Thyroid gland (tissue), 4 donors: ENCODE data around the gene MAGED4. TPM values are rescaled to one million over a fixed set of nuclear protein-coding genes. Genes with fewer than 3 reads are reported as not detected.
"Not testable (repeated sequence)": the region's sequence is repeated elsewhere in the genome, so short reads cannot be mapped to it uniquely, and the experiment has no call there.

ENCODE experiments used
- DNase-seq, 2 donors: peaks; one replicate each; pipeline ENCODE4 v3.0.0-alpha.2; 2019
- H3K27ac ChIP-seq, 3 donors: fragments of 200-600 bp; sonication (generic); 1 replicate in 2 of 3; 2 replicates in 1 of 3; pipeline ENCODE4 v1.5.1; 2016 to 2019; ENCODE audit warnings: mild to moderate bottlenecking in 1 of 3, moderate library complexity in 1 of 3
- H3K27me3 ChIP-seq: fragments of 200-600 bp; sonication (generic); one replicate; pipeline ENCODE4 v1.5.1; 2019
- H3K36me3 ChIP-seq, 2 donors: fragments of 200-600 bp; sonication (generic); one replicate each; pipeline ENCODE4 v1.5.1; 2016 to 2019
- H3K4me1 ChIP-seq, 2 donors: fragments of 200-600 bp; sonication (generic); one replicate each; pipeline ENCODE4 v1.5.1; 2017 to 2019
- H3K4me3 ChIP-seq, 3 donors: fragments of 200-600 bp; sonication (generic); replicated peaks in 1 of 3; 1 replicate in 2 of 3; 2 replicates in 1 of 3; pipeline ENCODE4 v1.5.1; 2016; ENCODE audit warnings: mild to moderate bottlenecking in 1 of 3
- H3K9me3 ChIP-seq: fragments of 200-600 bp; sonication (generic); one replicate; pipeline ENCODE4 v1.5.1; 2017
- CTCF ChIP-seq, 6 experiments: fragments of 200-600 bp in 3 of 6; fragments of 450-650 bp in 3 of 6; sonication (generic) in 3 of 6; IDR thresholded peaks; one replicate each; pipeline ENCODE4 v1.5.1; 2016 to 2019; ENCODE audit warnings: antibody characterized with exemption in 6 of 6, mild to moderate bottlenecking in 2 of 6, inconsistent platforms in 1 of 6, moderate library complexity in 1 of 6
- POLR2A ChIP-seq, 2 donors: fragments of 450-650 bp; IDR thresholded peaks; one replicate each; pipeline ENCODE4 v1.6.1; 2017; ENCODE audit warnings: antibody characterized with exemption in 2 of 2, mild to moderate bottlenecking in 2 of 2, moderate library complexity in 1 of 2
- WGBS, 2 donors: methylation state at CpG; one replicate each; pipeline ENCODE4 v1.1.5; 2017; 5-methylcytosine and 5-hydroxymethylcytosine counted together
- intact Hi-C: fragments of 100-400 bp; cut with DNase I; formaldehyde crosslinking; loops from one replicate; pipeline ENCODE4 v1.15.1; 2023
- total RNA-seq, 4 donors: library from RNA; depleted of rRNA; stranded (reverse); fragments of >200 nt; gene quantifications; one replicate each; pipeline ENCODE4 v1.2.3, GENCODE V29; 2016

Gene MAGED4
- total RNA-seq = 10 to 100 TPM in 1 of 4 donors, 1 to 10 TPM in 2, under 1 TPM in 1; 0.34 to 29.3 (median 3.5) TPM

- H3K36me3 ChIP-seq, H3K27ac ChIP-seq, H3K27me3 ChIP-seq, H3K9me3 ChIP-seq, H3K4me1 ChIP-seq, intact Hi-C loops, H3K4me3 ChIP-seq, DNase-seq: not testable (repeated sequence)
- WGBS, 2 donors = no CpG with 5 or more reads among the region's 40 CpGs
These were observed at the start of gene MAGED4 for GRCh38 chrX:52184440-52185077. Gene MAGED4 (plus strand): TSS chrX:52184888. CDS start chrX:52185923, 1,035 bp downstream.

DNA sequence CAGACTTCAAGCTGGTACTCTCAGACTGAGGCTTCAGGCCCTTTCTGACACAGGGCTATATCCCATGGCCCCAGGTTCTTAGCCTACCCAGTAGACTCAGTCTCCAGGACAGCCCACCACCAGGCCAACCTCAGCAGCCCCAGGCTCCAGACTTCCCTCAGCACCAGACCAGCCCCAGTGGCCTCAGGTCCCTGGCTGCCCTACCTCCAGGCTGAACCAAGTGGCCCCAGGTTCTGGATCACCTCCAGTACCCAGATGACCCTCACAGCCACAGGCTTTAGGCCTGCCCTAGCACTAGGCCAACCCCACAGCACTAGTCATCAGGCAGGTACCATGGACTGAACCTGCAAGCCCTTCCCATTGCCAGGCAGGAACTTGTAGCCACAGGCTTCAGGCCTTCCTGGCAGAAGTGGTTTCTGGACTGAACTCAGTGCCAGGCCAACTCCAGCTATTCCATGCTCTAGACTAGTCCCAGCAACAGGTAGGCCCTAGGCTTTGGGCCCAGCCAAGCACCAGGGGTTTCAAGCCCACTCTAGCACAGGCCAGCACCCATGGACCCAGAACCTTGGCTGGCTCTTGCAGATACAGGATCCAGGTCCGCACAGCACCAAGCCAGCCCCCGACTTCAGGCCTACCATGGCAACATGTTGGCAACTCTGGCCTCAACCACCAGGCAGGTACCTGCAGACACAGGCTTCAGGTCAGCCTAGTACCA is 45.7 kb upstream of the MAGED4 start:
- intact Hi-C loops = no loop called here
- Histone ChIP-seq H3K9me3 (no peaks in the 10 kb centered on the region), H3K36me3 (no peaks in the 10 kb centered on the region), H3K27me3 (no peaks in the 10 kb centered on the region), H3K4me3 (no peak overlapping the region), H3K27ac (no peak overlapping the region), H3K4me1 (no peaks in the 10 kb centered on the region)
- WGBS, 2 donors = no CpG with 5 or more reads among the region's 2 CpGs
- TF ChIP-seq CTCF (IDR thresholded peaks at IDR 0.05) (no peak), POLR2A (IDR thresholded peaks at IDR 0.05) (no peak)
- DNase-seq = no peak

GRCh38 chrX:52139545-52139895 is 45.2 kb upstream of the MAGED4 start:
- intact Hi-C loops = no loop called here
- H3K4me1 ChIP-seq = no peaks in the 10 kb centered on the region
- DNase-seq = no peak

DNA sequence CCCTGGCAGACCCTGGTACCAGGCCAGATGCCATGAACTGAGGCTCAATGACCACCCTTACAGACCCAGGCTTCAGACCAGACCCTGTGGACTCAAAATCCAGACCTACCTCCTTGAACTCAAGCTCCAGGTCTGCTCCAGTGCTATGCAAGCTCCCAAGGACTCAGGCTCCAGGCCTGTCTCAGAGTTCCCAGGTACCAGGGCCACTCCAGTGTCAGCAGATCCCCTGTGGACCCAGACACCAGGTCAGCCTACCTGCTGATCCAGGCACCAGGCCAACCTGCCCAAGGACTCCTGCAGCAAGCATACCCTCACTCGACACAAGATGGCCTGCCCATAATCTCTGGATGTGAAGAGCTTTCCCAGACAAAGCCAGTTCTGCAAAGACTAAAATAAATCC is 44.7 kb upstream of the MAGED4 start:
- intact Hi-C loops = no loop called here
- no peaks in the 10 kb centered on the region for H3K27me3 ChIP-seq
- no peak for TF ChIP-seq CTCF (IDR thresholded peaks at IDR 0.05)
- no peak for TF ChIP-seq POLR2A (IDR thresholded peaks at IDR 0.05)
- H3K4me3 ChIP-seq = no peak overlapping the region
- 43 to 73% methylated on average over 1 of the region's 1 CpG for WGBS, 2 donors
- no peaks in the 10 kb centered on the region for H3K4me1 ChIP-seq
- H3K27ac ChIP-seq = no peak overlapping the region
- H3K36me3 ChIP-seq = no peaks in the 10 kb centered on the region
- no peaks in the 10 kb centered on the region for H3K9me3 ChIP-seq
- DNase-seq = no peak

More at GRCh38 chrX:52139545-52139895, 45.2 kb upstream of the MAGED4 start:
- H3K27ac ChIP-seq = no peak overlapping the region
- no peaks in the 10 kb centered on the region for H3K27me3 ChIP-seq
- no peaks in the 10 kb centered on the region for H3K36me3 ChIP-seq
- no peak overlapping the region for H3K4me3 ChIP-seq
- no peaks in the 10 kb centered on the region for H3K9me3 ChIP-seq
- no peak for TF ChIP-seq CTCF (IDR thresholded peaks at IDR 0.05)
- no peak for TF ChIP-seq POLR2A (IDR thresholded peaks at IDR 0.05)

DNA sequence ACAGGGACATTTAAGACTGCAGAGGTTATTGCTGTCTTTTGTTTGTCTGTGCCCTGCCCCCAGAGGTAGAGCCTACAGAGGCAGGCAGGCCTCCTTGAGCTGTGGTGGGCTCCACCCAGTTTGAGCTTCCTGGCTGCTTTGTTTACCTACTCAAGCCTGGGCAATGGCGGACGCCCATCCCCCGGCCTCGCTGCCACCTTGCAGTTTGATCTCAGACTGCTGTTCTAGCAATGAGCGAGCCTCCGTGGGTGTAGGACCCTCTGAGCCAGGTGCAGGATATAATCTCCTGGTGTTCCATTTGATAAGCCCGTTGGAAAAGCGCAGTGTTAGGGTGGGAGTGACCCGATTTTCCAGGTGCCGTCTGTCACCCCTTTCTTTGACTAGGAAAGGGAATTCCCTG is 34.0 kb upstream of the MAGED4 start:
- 98 to 100% methylated on average over 6 to 8 of the region's 10 CpGs for WGBS, 2 donors
- H3K27me3 ChIP-seq, H3K4me1 ChIP-seq, H3K9me3 ChIP-seq, H3K36me3 ChIP-seq, H3K4me3 ChIP-seq, DNase-seq, H3K27ac ChIP-seq, intact Hi-C loops: not testable (repeated sequence)

DNA sequence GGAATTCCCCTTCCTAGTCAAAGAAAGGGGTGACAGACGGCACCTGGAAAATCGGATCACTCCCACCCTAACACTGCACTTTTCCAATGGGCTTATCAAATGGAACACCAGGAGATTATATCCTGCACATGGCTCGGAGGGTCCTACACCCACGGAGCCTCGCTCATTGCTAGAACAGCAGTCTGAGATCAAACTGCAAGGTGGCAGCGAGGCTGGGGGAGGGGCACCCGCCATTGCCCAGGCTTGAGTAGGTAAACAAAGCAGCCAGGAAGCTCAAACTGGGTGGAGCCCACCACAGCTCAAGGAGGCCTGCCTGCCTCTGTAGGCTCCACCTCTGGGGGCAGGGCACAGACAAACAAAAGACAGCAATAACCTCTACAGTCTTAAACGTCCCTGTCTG is 24.5 kb upstream of the MAGED4 start:
- H3K4me1 ChIP-seq, intact Hi-C loops, DNase-seq, H3K36me3 ChIP-seq, H3K27me3 ChIP-seq, H3K9me3 ChIP-seq, H3K4me3 ChIP-seq, H3K27ac ChIP-seq: not testable (repeated sequence)
- 75 to 100% methylated on average over 4 to 5 of the region's 8 CpGs for WGBS, 2 donors
